ENCODE measurements around the gene FAM193B. TPM values are rescaled to one million over a fixed set of nuclear protein-coding genes. Genes with fewer than 3 reads are reported as not detected.
A peak's percentile ranks its signal among the peaks of the same experiment; 100 is the strongest.

FAM193B gene
- polyA plus RNA-seq, 3 donors = 1.6 to 216 (median 1.9) TPM

DNA sequence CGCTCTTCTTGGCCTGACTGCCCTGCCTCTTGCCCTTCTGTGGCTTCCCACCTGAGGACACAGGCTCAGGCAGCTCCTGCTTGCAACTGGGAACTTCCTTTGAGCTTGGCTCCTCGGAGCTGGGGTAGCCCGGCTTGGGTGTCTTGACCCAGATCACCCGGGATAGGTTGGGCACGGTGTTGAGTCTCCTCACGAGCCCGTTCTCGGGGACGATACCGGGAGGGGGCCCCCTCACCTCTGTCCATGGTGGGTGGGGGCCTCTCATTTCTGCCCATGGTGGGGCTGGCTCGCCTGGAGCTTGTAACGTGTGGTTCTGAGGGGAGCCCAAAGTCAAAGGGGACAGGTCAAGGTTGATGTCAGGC lies 29.8 kb downstream of the FAM193B start:
- peaks cover 0 to 2% (median 0%) of the 10 kb centered on the region in 3 donors for H3K27me3 Mint-ChIP-seq (ENCODE audit: low read depth in 3 of 3)
- Histone ChIP-seq H3K4me3 (replicated peaks in 1 of 3; ENCODE audit: low read depth in 2 of 3, low read length in 3 of 3) (no peak overlapping the region), H3K9me3 (replicated peaks in 1 of 2; ENCODE audit: control insufficient read depth in 1 of 2, insufficient read depth in 1 of 2, low read length in 2 of 2) (no peaks in the 10 kb centered on the region), H4K20me1 (ENCODE audit: insufficient read depth, low read length) (peaks cover 42% of the 10 kb centered on the region), H3K79me2 (ENCODE audit: insufficient read depth, low read length) (peaks cover 4% of the 10 kb centered on the region), H3K9ac (ENCODE audit: insufficient read depth, low read length, poor library complexity, severe bottlenecking) (no peak overlapping the region), H3K4me1 (ENCODE audit: control insufficient read depth in 1 of 2, insufficient read depth in 2 of 2, low read length in 2 of 2) (no peaks in the 10 kb centered on the region), H3K27me3 (ENCODE audit: control insufficient read depth in 2 of 2, insufficient read depth in 2 of 2, low read length in 2 of 2) (no peaks in the 10 kb centered on the region), H3K36me3 (replicated peaks in 1 of 2; ENCODE audit: control insufficient read depth in 1 of 2, insufficient read depth in 2 of 2, low read length in 2 of 2) (peaks cover 87 to 93% of the 10 kb centered on the region in 2 donors), H3K4me2 (replicated peaks; ENCODE audit: extremely low read depth, low read length, poor library complexity, severe bottlenecking) (no peak overlapping the region), H3K27ac (ENCODE audit: low read depth in 1 of 2, low read length in 2 of 2) (no peak overlapping the region), H2AFZ (ENCODE audit: insufficient read depth, low read depth, low read length, poor library complexity, severe bottlenecking) (no peak overlapping the region)
- no peak for DNase-seq
- no peak overlapping the region for H3K27ac Mint-ChIP-seq
- intact Hi-C loops (cut with micrococcal nuclease) = no loop called here
- TF ChIP-seq, protein P1, sequence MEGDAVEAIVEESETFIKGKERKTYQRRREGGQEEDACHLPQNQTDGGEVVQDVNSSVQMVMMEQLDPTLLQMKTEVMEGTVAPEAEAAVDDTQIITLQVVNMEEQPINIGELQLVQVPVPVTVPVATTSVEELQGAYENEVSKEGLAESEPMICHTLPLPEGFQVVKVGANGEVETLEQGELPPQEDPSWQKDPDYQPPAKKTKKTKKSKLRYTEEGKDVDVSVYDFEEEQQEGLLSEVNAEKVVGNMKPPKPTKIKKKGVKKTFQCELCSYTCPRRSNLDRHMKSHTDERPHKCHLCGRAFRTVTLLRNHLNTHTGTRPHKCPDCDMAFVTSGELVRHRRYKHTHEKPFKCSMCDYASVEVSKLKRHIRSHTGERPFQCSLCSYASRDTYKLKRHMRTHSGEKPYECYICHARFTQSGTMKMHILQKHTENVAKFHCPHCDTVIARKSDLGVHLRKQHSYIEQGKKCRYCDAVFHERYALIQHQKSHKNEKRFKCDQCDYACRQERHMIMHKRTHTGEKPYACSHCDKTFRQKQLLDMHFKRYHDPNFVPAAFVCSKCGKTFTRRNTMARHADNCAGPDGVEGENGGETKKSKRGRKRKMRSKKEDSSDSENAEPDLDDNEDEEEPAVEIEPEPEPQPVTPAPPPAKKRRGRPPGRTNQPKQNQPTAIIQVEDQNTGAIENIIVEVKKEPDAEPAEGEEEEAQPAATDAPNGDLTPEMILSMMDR (IDR thresholded peaks at IDR 0.05) = no peak
- H3K4me3 Mint-ChIP-seq = no peak overlapping the region
- no peaks in the 10 kb centered on the region for H3K4me1 Mint-ChIP-seq
- peaks cover 47 to 54% of the 10 kb centered on the region in 2 donors for H3K36me3 Mint-ChIP-seq
- no peaks in the 10 kb centered on the region for H3K9me3 Mint-ChIP-seq
- WGBS (ENCODE audit: insufficient coverage) = 98% methylated on average over 12 of the region's 12 CpGs

DNA sequence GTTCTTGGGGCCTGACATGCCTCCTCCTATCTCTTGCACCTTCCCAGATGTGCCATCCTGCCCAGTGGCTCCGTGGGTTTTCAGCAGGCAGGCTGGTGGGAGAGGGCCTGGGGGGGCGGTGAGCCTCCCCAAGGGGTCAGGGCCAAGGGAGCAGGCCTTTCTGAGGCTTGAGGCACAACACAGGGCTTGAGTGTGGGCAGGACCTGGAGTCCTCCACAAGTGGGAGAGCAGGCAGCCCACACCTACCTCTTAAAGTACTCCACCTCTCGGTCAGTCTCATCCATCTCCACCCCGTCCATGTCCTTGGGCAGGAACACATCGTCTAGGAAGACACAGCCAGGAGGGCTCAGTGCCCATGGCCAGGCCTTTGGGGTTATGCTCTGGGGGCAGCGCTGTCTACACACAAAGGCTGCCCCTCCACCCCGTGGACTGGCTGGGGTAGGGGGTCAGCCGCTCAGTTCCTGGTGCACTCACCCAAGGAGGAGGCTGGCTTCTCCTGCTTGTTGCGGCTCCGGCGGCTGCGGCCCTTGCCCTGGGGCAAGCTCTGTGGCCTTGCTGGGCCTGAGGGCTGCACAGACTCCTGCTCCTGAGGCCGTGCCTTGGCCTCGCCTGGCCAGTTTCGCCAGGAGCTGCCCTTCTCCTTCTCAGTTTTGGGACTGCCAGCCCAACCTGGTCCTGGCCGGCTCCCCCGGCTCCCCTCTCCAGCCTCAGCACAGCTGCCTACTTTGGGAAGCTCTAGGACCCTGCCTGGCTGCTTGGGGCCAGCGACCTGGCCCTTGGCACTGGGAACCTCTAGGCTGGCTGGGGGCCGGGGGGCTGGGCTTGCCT lies 30.4 kb downstream of the FAM193B start:
- WGBS (ENCODE audit: insufficient coverage) = 98% methylated on average over 17 of the region's 19 CpGs
- H3K4me1 ChIP-seq (ENCODE audit: control insufficient read depth in 1 of 2, insufficient read depth in 2 of 2, low read length in 2 of 2) = peaks cover 0 to 5% of the 10 kb centered on the region in 2 donors
- Mint-ChIP-seq H3K27me3 (ENCODE audit: low read depth in 3 of 3) (peaks cover 0 to 2% (median 0%) of the 10 kb centered on the region in 3 donors), H3K4me3 (no peak overlapping the region), H3K9me3 (no peaks in the 10 kb centered on the region), H3K4me1 (peaks cover 4% of the 10 kb centered on the region), H3K27ac (peak overlapping the region in 1 of 7 donors; percentile 70), H3K36me3 (peaks cover 51 to 59% of the 10 kb centered on the region in 2 donors)
- intact Hi-C loops (cut with micrococcal nuclease) = no loop called here
- no peak overlapping the region for H3K4me3 ChIP-seq (replicated peaks in 1 of 3; ENCODE audit: low read depth in 2 of 3, low read length in 3 of 3)
- peaks cover 84 to 93% of the 10 kb centered on the region in 2 donors for H3K36me3 ChIP-seq (replicated peaks in 1 of 2; ENCODE audit: control insufficient read depth in 1 of 2, insufficient read depth in 2 of 2, low read length in 2 of 2)
- H3K9ac ChIP-seq (ENCODE audit: insufficient read depth, low read length, poor library complexity, severe bottlenecking) = no peak overlapping the region
- H3K27me3 ChIP-seq (ENCODE audit: control insufficient read depth in 2 of 2, insufficient read depth in 2 of 2, low read length in 2 of 2) = no peaks in the 10 kb centered on the region
- H3K4me2 ChIP-seq (replicated peaks; ENCODE audit: extremely low read depth, low read length, poor library complexity, severe bottlenecking) = no peak overlapping the region
- DNase-seq = no peak
- H4K20me1 ChIP-seq (ENCODE audit: insufficient read depth, low read length) = peaks cover 39% of the 10 kb centered on the region
- H2AFZ ChIP-seq (ENCODE audit: insufficient read depth, low read depth, low read length, poor library complexity, severe bottlenecking) = no peak overlapping the region
- no peaks in the 10 kb centered on the region for H3K9me3 ChIP-seq (replicated peaks in 1 of 2; ENCODE audit: control insufficient read depth in 1 of 2, insufficient read depth in 1 of 2, low read length in 2 of 2)
- no peak overlapping the region for H3K27ac ChIP-seq (ENCODE audit: low read depth in 1 of 2, low read length in 2 of 2)
- TF ChIP-seq, protein P1 (IDR thresholded peaks at IDR 0.05) = no peak
- H3K79me2 ChIP-seq (ENCODE audit: insufficient read depth, low read length) = peaks cover 4% of the 10 kb centered on the region

Data from CD14-positive monocyte (primary cell).